Uterus (tissue), 2 donors: Measurements from ENCODE around the gene XXYLT1.

Source experiments
- CTCF ChIP-seq, 4 experiments: fragments of 200-600 bp in 2 of 4; fragments of 450-650 bp in 2 of 4; sonication (generic) in 2 of 4; IDR thresholded peaks; one replicate each; pipeline ENCODE4 v1.5.1; 2016 to 2019; ENCODE audit warnings: antibody characterized with exemption in 4 of 4, mild to moderate bottlenecking in 2 of 4, moderate library complexity in 1 of 4
- POLR2A ChIP-seq, 2 donors: fragments of 450-650 bp; IDR thresholded peaks; one replicate each; pipeline ENCODE4 v1.6.1; 2016; ENCODE audit warnings: antibody characterized with exemption in 2 of 2, mild to moderate bottlenecking in 1 of 2, moderate library complexity in 1 of 2

- TF ChIP-seq CTCF (IDR thresholded peaks at IDR 0.05) (no peak), POLR2A (IDR thresholded peaks at IDR 0.05) (no peak)
Observed at GRCh38 chr3:195148549-195148948, 122.4 kb downstream of the XXYLT1 start.
